ENCODE measurements around the gene MLN.

DNA sequence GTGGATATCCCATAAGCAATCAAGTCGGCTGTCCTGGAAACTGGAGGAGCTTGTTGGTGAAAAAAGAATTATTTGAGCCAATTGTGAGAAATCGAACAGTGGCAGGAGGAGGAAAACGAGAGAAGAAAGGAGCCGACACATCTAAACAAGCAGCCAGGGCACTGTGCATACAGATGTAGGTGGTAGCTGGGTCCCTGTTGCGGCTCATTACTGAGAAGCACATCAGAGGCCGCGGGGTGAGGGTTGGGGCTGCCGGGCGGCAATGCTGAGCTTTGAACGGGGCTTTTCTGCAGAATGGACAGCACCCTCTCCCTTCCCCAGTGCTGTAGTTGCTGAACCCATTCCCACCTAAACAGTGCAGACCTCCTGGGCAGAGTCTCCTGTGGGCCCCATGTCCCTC, 10.8 kb downstream of the MLN start:
- TF ChIP-seq, protein P1, sequence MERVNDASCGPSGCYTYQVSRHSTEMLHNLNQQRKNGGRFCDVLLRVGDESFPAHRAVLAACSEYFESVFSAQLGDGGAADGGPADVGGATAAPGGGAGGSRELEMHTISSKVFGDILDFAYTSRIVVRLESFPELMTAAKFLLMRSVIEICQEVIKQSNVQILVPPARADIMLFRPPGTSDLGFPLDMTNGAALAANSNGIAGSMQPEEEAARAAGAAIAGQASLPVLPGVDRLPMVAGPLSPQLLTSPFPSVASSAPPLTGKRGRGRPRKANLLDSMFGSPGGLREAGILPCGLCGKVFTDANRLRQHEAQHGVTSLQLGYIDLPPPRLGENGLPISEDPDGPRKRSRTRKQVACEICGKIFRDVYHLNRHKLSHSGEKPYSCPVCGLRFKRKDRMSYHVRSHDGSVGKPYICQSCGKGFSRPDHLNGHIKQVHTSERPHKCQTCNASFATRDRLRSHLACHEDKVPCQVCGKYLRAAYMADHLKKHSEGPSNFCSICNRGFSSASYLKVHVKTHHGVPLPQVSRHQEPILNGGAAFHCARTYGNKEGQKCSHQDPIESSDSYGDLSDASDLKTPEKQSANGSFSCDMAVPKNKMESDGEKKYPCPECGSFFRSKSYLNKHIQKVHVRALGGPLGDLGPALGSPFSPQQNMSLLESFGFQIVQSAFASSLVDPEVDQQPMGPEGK (CRISPR knock-in tag; IDR thresholded peaks at IDR 0.05; ENCODE audit: borderline replicate concordance), result no peak
- TF ChIP-seq ZFP30 (CRISPR knock-in tag; IDR thresholded peaks at IDR 0.05) (no peak), ZNF8 (CRISPR knock-in tag; IDR thresholded peaks at IDR 0.05) (no peak), SNAI2 (CRISPR knock-in tag; IDR thresholded peaks at IDR 0.05) (no peak), ZFP3 (CRISPR knock-in tag; IDR thresholded peaks at IDR 0.05) (no peak)
